KMS-11 (cell line): ENCODE data around the gene CDK11B.

Source experiments
- H2AFZ ChIP-seq: fragments of 200-600 bp; sonication (generic); 2 replicates; pipeline ENCODE4 v1.6.1; 2016; ENCODE audit warnings: antibody characterized with exemption, mixed run types, low read depth
- H3K27ac ChIP-seq: fragments of 200-600 bp; sonication (generic); 2 replicates; pipeline ENCODE4 v1.6.1; 2016; ENCODE audit warnings: mild to moderate bottlenecking, mixed run types
- H3K27me3 ChIP-seq: fragments of 200-600 bp; sonication (generic); 2 replicates; pipeline ENCODE4 v1.6.1; 2017; ENCODE audit warnings: mild to moderate bottlenecking, low read depth, mixed run types, moderate library complexity; ENCODE audit not compliant: insufficient read depth
- H3K36me3 ChIP-seq: fragments of 200-600 bp; sonication (generic); 2 replicates; pipeline ENCODE4 v1.6.1; 2017; ENCODE audit warnings: mild to moderate bottlenecking, mixed run types; ENCODE audit not compliant: insufficient read depth
- H3K4me1 ChIP-seq: fragments of 200-600 bp; sonication (generic); 2 replicates; pipeline ENCODE4 v1.6.1; 2016; ENCODE audit warnings: mild to moderate bottlenecking, low read depth, mixed run types; ENCODE audit not compliant: poor library complexity, severe bottlenecking
- H3K4me2 ChIP-seq: fragments of 200-600 bp; sonication (generic); 2 replicates; pipeline ENCODE4 v1.7.0; 2016; ENCODE audit warnings: mild to moderate bottlenecking, mixed run types
- H3K4me3 ChIP-seq: fragments of 200-600 bp; sonication (generic); IDR thresholded peaks from 2 replicates; pipeline ENCODE4 v1.6.1; 2017; ENCODE audit warnings: low read depth, low read length, mixed read lengths; ENCODE audit not compliant: insufficient read depth
- H3K79me2 ChIP-seq: fragments of 200-600 bp; sonication (generic); 2 replicates; pipeline ENCODE4 v1.6.1; 2016; ENCODE audit warnings: low read depth, mixed run types; ENCODE audit not compliant: insufficient read depth
- H3K9ac ChIP-seq: fragments of 200-600 bp; sonication (generic); 2 replicates; pipeline ENCODE4 v1.6.1; 2016; ENCODE audit warnings: mild to moderate bottlenecking, mixed run types
- H4K20me1 ChIP-seq: fragments of 200-600 bp; sonication (generic); 2 replicates; pipeline ENCODE4 v1.6.1; 2016; ENCODE audit warnings: mild to moderate bottlenecking, mixed run types; ENCODE audit not compliant: insufficient read depth
- TF ChIP-seq, protein P1 (sequence below): fragments of 200-600 bp; sonication (generic); conservative IDR thresholded peaks from 2 replicates; pipeline ENCODE4 v1.6.1; 2017; ENCODE audit warnings: low read depth, mild to moderate bottlenecking, antibody characterized with exemption, low read length, moderate library complexity, mixed read lengths

CDK11B gene

DNA sequence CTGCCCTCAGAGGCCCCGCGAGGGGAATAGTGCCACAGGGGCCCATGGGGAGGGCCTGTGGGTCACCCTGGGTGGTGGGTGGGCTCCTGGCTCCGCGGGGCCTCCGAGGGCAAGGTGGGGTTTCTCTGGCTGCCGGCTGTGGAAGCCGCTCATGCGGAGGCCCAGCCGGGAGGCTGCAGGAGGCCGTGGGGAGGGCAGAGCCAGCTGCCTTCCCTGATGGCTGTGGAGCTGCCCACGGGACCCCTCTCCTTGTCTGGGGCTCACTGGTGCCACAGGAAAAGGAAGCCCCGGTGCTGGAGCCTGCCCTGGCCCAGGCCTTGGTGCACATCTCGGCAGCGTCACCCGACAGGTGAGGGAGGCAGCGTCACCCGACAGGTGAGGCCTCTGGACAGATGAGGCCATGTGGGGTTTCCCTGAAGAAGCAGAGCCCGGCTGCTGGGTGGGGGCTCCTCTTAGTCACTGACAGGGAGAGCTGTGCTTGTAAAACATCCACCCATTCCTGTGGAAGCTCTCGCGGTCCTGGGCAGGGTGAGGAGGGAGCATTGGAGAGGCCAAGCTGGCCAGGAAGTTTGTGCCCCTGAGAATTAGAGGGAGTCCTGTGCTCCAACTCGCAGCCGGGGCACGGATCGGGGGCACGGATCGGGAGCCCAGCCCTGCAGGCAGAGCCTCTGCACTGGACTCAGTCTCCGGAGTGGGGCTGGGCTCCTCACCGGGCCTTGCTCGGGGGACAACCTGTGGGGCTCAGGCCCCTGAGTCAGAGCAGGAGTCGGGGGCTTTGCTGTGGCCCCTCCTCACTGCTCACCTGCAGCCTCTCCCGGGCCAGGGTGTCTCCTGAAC is 37.4 kb downstream of the CDK11B start:
- no peaks in the 10 kb centered on the region for H4K20me1 ChIP-seq
- H3K79me2 ChIP-seq, result no peaks in the 10 kb centered on the region
- no peak overlapping the region for H2AFZ ChIP-seq
- H3K9ac ChIP-seq, result no peak overlapping the region
- H3K27ac ChIP-seq, result no peak overlapping the region
- H3K4me1 ChIP-seq, result peaks cover 8% of the 10 kb centered on the region
- H3K4me3 ChIP-seq, result no peak overlapping the region
- TF ChIP-seq, protein P1, sequence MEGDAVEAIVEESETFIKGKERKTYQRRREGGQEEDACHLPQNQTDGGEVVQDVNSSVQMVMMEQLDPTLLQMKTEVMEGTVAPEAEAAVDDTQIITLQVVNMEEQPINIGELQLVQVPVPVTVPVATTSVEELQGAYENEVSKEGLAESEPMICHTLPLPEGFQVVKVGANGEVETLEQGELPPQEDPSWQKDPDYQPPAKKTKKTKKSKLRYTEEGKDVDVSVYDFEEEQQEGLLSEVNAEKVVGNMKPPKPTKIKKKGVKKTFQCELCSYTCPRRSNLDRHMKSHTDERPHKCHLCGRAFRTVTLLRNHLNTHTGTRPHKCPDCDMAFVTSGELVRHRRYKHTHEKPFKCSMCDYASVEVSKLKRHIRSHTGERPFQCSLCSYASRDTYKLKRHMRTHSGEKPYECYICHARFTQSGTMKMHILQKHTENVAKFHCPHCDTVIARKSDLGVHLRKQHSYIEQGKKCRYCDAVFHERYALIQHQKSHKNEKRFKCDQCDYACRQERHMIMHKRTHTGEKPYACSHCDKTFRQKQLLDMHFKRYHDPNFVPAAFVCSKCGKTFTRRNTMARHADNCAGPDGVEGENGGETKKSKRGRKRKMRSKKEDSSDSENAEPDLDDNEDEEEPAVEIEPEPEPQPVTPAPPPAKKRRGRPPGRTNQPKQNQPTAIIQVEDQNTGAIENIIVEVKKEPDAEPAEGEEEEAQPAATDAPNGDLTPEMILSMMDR, result no peak
- no peaks in the 10 kb centered on the region for H3K36me3 ChIP-seq
- H3K4me2 ChIP-seq, result no peak overlapping the region
- H3K27me3 ChIP-seq, result no peaks in the 10 kb centered on the region

DNA sequence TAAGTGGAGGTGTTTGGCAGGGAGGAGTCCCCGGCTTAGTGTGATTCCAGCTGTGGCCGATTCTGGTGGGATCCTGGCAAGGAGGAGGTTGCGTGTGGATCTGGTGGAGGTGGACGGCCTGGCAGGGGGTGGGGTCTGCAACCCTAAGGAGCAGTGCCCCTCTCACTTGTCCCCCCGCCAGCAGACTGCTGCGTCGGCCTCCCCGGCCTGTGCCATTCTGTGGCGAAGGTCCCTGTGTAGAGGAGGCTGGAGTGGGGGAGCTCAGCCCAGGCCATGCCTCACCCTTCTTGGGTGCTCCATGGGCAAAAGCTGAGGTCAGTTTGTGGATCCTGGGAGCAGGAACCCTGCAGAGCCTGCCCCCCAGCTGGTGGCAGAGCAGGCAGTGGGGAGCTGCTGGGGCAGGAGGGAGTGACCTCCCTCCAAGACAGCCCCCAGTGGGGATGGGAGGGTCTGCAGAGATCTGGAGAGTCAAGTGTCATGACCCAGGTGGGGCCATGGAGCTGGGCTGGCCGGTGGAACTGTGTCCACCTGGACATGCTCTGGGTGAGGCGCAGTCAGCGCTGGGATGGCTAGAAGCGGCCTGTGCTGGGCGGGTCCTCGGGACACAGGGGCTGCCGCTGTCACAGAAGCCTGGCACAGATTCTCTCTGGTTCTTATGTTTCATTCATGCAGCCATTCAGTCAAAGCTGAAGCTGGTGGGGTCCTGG is 38.2 kb downstream of the CDK11B start:
- no peaks in the 10 kb centered on the region for H3K79me2 ChIP-seq
- no peak overlapping the region for H3K4me3 ChIP-seq
- H3K9ac ChIP-seq, result no peak overlapping the region
- H3K4me2 ChIP-seq, result no peak overlapping the region
- no peaks in the 10 kb centered on the region for H4K20me1 ChIP-seq
- H3K4me1 ChIP-seq, result peaks cover 8% of the 10 kb centered on the region
- no peak overlapping the region for H2AFZ ChIP-seq
- no peak overlapping the region for H3K27ac ChIP-seq
- H3K27me3 ChIP-seq, result no peaks in the 10 kb centered on the region
- no peaks in the 10 kb centered on the region for H3K36me3 ChIP-seq
- TF ChIP-seq, protein P1, result no peak

DNA sequence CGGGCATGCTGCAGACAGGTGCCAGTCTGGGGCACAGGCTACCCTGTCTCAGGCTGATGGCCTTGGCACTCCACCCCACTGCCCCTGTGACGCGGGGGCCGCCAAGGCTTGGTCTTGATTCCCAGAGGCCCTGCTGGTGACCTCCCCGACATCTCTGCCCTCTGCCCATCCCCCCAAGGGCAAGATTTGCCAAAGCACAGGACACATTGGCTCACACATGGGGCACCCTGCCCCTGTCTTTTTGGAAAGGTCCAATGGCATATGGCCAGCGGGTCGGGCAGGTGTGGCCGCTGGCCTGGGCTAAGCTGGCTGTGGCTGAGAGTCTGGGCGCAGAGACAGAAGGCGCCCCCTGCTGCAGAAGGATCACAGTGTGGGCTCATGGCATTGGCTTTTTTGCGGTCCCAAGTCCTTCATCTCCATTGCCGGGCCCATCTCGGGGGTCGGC is 38.9 kb downstream of the CDK11B start:
- no peaks in the 10 kb centered on the region for H3K27me3 ChIP-seq
- TF ChIP-seq, protein P1, result peak; percentile 38
- no peak overlapping the region for H2AFZ ChIP-seq
- H3K9ac ChIP-seq, result no peak overlapping the region
- no peak overlapping the region for H3K4me3 ChIP-seq
- H3K36me3 ChIP-seq, result no peaks in the 10 kb centered on the region
- no peak overlapping the region for H3K27ac ChIP-seq
- H3K4me1 ChIP-seq, result peaks cover 8% of the 10 kb centered on the region
- no peaks in the 10 kb centered on the region for H4K20me1 ChIP-seq
- H3K4me2 ChIP-seq, result no peak overlapping the region
- no peaks in the 10 kb centered on the region for H3K79me2 ChIP-seq

DNA sequence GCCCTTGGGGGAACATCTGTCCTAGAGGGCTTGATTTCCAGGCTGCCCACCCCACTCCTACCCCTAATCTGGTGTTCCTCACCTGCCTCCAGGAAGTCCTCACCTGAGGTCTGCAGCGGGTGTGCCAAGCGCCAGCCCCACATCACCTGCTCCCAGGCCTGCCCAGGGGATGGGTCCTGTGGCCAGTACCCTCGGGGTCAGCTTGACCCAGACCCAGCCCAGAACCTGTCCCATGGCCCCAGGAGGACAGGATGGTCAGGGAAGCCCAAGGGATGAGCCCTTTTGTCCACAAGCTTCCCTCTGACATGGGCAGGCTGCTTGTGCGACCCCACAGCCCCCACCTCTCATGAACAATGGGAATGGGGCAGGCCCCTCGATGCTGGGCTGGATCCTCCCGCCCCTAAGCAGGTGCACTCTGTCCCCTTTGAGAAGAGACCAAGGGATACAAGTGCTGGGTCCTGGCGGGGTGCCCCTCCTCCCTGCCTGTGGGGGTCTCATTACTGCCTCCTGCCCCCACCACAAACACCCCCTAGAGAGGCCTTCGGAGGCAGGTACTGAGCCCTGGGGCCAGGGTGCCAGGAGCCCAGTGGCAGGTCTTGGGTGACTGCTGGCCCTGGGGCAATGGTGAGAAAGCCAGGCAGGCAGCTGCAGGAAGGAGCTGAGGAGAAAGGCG is 40.3 kb downstream of the CDK11B start:
- no peak overlapping the region for H3K4me2 ChIP-seq
- H4K20me1 ChIP-seq, result no peaks in the 10 kb centered on the region
- H3K27me3 ChIP-seq, result no peaks in the 10 kb centered on the region
- H3K4me1 ChIP-seq, result peaks cover 16% of the 10 kb centered on the region
- no peak overlapping the region for H3K9ac ChIP-seq
- no peaks in the 10 kb centered on the region for H3K79me2 ChIP-seq
- no peaks in the 10 kb centered on the region for H3K36me3 ChIP-seq
- no peak overlapping the region for H2AFZ ChIP-seq
- no peak overlapping the region for H3K4me3 ChIP-seq
- no peak overlapping the region for H3K27ac ChIP-seq
- TF ChIP-seq, protein P1, result no peak
